Left ventricle myocardium inferior (tissue), 1 donor: ENCODE data around the gene KIFC3. TPM values are rescaled to one million over a fixed set of nuclear protein-coding genes. Genes with fewer than 3 reads are reported as not detected.
A peak's percentile ranks its signal among the peaks of the same experiment; 100 is the strongest.

ENCODE experiments used
- DNase-seq: peaks from one replicate; pipeline ENCODE4 v3.0.0-alpha.2; 2020
- H3K27ac ChIP-seq: fragments of 200-600 bp; replicated peaks from 2 replicates; pipeline ENCODE4 v1.8.0; 2021
- H3K27me3 ChIP-seq: fragments of 200-600 bp; 2 replicates; pipeline ENCODE4 v1.8.0; 2021; ENCODE audit warnings: low read depth
- H3K36me3 ChIP-seq: fragments of 200-600 bp; 2 replicates; pipeline ENCODE4 v1.8.0; 2021
- H3K4me1 ChIP-seq: fragments of 200-600 bp; 2 replicates; pipeline ENCODE4 v1.8.0; 2021
- H3K4me3 ChIP-seq: fragments of 200-600 bp; 2 replicates; pipeline ENCODE4 v1.8.0; 2021; ENCODE audit warnings: mild to moderate bottlenecking, moderate library complexity
- H3K9me3 ChIP-seq: fragments of 200-600 bp; replicated peaks from 2 replicates; pipeline ENCODE4 v1.8.0; 2021
- intact Hi-C: fragments of 100-400 bp; cut with micrococcal nuclease; formaldehyde crosslinking; loops from one replicate; pipeline ENCODE4 v1.11.0; 2022
- total RNA-seq: library from RNA; stranded (reverse); fragmentation: NEBNext Ultra II Directional; extraction: Animal tissue kit (Norgen Biotek cat#: 25700); gene quantifications from one replicate; pipeline ENCODE4 v1.2.1, GENCODE V29; 2021
- TF ChIP-seq, protein P1 (sequence below): fragments of 200-600 bp; IDR thresholded peaks from 2 replicates; pipeline ENCODE4 v1.8.0; 2021; ENCODE audit warnings: antibody characterized with exemption, mild to moderate bottlenecking, borderline replicate concordance
- donor health status: DM: no; HTN: yes; CAD: no; lungs with severe emphysema.

The KIFC3 gene
- total RNA-seq, 1 donor from 2014 or later: 63.5 TPM

DNA sequence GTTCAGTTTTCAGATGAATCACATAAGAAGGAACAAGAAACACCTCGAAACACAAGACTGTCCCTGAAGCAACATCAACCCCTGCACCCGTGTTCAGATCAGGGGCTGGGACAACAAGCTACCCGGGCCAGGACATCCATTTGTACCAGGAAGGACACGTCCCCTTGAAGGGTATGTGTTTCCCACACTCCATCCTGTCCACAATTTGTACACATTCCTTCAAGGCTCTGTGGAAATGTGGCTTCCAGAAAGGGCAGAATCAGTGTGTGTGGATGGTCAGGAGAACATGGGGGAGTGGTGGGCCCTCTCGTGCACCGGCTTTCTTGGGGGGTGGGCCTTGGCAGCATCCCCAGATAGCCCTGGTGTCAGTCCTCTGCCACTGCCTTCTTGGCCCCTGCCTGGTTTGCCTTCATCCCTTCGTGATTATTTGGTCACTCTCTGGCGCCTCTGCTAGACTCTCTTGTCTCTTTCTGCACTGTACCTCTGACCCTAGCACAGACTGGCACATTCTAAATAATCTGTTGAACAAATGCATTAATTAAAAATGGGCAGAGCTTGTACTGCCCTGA, 10.3 kb downstream of the KIFC3 start:
- no peaks in the 10 kb centered on the region for H3K9me3 ChIP-seq
- intact Hi-C loops: loop anchor here (10.0 kb wide), 1 partner anchor 73 kb away; no protein-coding TSS in a partner anchor
- peaks cover 45% of the 10 kb centered on the region for H3K36me3 ChIP-seq

DNA sequence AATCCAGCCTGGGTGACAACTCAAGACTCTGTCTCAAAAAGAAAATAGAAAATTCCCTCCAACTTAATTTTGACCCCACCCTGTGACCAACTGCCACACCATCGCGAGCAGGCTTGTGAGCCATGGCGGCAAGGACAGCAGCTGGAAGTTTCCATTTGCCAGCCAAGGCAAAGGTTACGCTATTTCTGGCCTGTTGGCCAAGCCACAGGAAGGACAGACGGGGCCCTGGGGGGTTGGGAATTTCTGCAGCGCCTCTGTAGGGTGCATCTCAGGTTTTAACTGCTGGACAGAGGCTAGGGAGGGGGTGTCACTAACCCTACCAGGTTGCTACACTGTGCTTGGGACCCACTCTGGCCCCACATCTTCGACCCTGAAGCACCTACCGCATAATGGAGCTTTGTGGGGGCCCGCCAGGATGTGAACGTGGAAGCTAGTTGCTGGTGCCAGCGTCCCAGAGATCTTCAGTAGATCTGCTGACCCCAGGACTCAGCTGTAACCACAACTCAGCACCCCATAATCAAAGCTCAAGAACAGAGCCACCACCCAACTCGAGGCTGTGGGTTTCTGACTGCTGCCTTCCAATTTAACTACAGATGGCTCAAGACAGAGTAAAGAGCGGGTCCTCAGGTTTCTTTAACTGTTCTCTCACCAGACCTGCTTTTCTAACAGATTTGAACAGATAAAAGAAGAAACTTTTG, 10.9 kb downstream of the KIFC3 start:
- DNase-seq: peak; percentile 61
- H3K4me1 ChIP-seq: peaks cover 76% of the 10 kb centered on the region
- intact Hi-C loops: loop anchor here (10.0 kb wide), 1 partner anchor 73 kb away; no protein-coding TSS in a partner anchor
- H3K27me3 ChIP-seq: no peaks in the 10 kb centered on the region
- H3K4me3 ChIP-seq: peak overlapping the region; percentile 23
- TF ChIP-seq, protein P1, sequence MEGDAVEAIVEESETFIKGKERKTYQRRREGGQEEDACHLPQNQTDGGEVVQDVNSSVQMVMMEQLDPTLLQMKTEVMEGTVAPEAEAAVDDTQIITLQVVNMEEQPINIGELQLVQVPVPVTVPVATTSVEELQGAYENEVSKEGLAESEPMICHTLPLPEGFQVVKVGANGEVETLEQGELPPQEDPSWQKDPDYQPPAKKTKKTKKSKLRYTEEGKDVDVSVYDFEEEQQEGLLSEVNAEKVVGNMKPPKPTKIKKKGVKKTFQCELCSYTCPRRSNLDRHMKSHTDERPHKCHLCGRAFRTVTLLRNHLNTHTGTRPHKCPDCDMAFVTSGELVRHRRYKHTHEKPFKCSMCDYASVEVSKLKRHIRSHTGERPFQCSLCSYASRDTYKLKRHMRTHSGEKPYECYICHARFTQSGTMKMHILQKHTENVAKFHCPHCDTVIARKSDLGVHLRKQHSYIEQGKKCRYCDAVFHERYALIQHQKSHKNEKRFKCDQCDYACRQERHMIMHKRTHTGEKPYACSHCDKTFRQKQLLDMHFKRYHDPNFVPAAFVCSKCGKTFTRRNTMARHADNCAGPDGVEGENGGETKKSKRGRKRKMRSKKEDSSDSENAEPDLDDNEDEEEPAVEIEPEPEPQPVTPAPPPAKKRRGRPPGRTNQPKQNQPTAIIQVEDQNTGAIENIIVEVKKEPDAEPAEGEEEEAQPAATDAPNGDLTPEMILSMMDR: no peak
- H3K36me3 ChIP-seq: peaks cover 38% of the 10 kb centered on the region
- peak overlapping the region; percentile 86 for H3K27ac ChIP-seq
- no peaks in the 10 kb centered on the region for H3K9me3 ChIP-seq

More for the DNA sequence above, 10.3 kb downstream of the KIFC3 start:
- DNase-seq: no peak
- peak overlapping the region; percentile 86 for H3K27ac ChIP-seq
- no peaks in the 10 kb centered on the region for H3K27me3 ChIP-seq
- TF ChIP-seq, protein P1: no peak
- H3K4me3 ChIP-seq: no peak overlapping the region
- H3K4me1 ChIP-seq: peaks cover 76% of the 10 kb centered on the region

DNA sequence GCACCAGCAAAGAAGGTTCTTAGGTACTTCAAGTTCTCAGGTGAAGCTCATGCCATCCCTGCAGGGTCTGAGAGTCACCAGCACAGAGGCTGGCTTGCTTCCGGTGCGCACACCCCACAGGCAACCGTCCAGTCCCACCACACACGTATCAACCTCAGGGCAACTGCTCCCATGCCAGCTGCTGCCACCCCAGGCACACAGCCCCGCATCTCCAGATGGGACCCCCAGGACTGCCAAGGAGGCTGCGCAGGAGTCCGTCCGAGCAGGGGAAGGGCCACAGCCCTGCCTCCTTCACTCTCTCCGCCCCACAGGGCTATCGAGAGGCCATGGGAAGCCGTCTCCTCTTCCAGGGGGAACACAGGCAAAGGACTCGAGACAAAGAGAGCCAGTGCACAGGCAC, 13.3 kb downstream of the KIFC3 start:
- no peak for DNase-seq
- intact Hi-C loops: no loop called here
- H3K36me3 ChIP-seq: peaks cover 39% of the 10 kb centered on the region

GRCh38 chr16:57788252-57788841, 13.9 kb downstream of the KIFC3 start:
- H3K9me3 ChIP-seq: no peaks in the 10 kb centered on the region
- peak overlapping the region; percentile 90 for H3K27ac ChIP-seq
- no peak for DNase-seq
- TF ChIP-seq, protein P1: no peak
- no peaks in the 10 kb centered on the region for H3K27me3 ChIP-seq
- H3K4me3 ChIP-seq: no peak overlapping the region
- peaks cover 38% of the 10 kb centered on the region for H3K36me3 ChIP-seq
- intact Hi-C loops: no loop called here
- H3K4me1 ChIP-seq: peaks cover 70% of the 10 kb centered on the region

More for the DNA sequence above, 13.3 kb downstream of the KIFC3 start:
- H3K4me3 ChIP-seq: no peak overlapping the region
- TF ChIP-seq, protein P1: no peak
- no peaks in the 10 kb centered on the region for H3K9me3 ChIP-seq
- peak overlapping the region; percentile 90 for H3K27ac ChIP-seq
- peaks cover 70% of the 10 kb centered on the region for H3K4me1 ChIP-seq
- no peaks in the 10 kb centered on the region for H3K27me3 ChIP-seq

DNA sequence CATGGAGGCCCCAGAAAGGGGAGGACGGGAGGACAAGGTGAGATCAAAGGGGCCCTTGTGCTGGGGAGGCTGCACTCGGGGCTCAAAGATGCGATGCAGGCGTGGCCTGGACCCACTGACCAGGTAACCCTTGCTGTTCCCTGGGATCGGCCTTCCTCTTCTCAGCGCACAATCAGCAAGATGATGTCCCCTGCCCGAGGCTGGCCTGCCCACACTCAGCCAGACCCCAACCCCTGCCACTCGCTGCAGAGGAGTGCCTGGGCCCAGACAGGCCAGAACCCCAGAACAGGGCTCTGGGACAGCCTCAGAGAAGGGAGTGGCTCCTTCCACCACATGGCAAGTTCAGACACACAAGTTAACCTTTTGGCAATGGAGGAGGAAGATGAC, 14.8 kb downstream of the KIFC3 start:
- Histone ChIP-seq H3K36me3 (peaks cover 33% of the 10 kb centered on the region), H3K4me1 (peaks cover 67% of the 10 kb centered on the region), H3K27me3 (no peaks in the 10 kb centered on the region), H3K27ac (peak overlapping the region; percentile 90), H3K4me3 (no peak overlapping the region), H3K9me3 (no peaks in the 10 kb centered on the region)
- DNase-seq: no peak
- intact Hi-C loops: no loop called here
- TF ChIP-seq, protein P1: no peak
